Measurements from ENCODE around the gene RFX7. TPM values are rescaled to one million over a fixed set of nuclear protein-coding genes. Genes with fewer than 3 reads are reported as not detected.
A peak's percentile ranks its signal among the peaks of the same experiment; 100 is the strongest.
"Not testable (repeated sequence)": the region's sequence is repeated elsewhere in the genome, so short reads cannot be mapped to it uniquely, and the experiment has no call there.

RFX7 gene
- total RNA-seq, 1 experiment from 2014 or later, result 4.6 TPM

DNA sequence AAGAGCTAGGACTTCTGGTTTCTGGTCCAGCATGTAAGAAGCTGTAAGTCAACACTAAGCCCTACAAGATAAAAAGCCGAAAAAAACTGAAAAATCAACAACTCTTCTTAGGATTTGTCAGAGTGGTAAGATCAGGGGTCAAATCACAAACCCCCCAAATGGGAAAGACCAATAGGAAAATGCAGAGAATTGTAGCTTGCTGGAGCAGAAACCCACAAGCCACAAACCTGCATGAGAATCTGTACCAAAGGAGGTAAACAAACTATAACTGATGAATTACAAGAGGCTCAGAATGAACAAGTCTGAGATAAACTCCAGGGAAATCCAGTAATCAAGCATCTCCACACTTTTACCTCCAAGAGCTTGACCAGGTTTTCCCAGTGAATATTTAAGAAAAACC lies 36.0 kb downstream of the RFX7 start:
- DNase-seq (ENCODE audit: low read depth), result no peak

DNA sequence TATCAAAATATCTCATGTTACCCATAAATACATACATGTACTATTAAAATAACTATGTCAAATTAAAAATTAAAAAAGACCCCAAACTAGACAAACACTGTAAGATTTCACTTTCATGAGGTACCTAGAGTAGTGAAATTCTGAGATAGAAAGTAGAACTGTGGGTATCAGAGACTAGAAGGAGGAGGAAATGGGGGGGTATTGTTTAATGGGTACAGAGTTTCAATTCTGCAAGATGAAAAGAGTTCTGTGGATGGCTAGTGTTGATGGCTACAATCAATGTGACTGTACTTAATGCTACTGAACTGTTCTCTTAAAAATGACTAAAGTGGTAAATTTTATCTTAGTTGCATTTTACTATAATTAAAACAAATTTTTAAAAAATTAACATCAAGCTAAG lies 36.6 kb downstream of the RFX7 start:
- DNase-seq (ENCODE audit: low read depth), result no peak

DNA sequence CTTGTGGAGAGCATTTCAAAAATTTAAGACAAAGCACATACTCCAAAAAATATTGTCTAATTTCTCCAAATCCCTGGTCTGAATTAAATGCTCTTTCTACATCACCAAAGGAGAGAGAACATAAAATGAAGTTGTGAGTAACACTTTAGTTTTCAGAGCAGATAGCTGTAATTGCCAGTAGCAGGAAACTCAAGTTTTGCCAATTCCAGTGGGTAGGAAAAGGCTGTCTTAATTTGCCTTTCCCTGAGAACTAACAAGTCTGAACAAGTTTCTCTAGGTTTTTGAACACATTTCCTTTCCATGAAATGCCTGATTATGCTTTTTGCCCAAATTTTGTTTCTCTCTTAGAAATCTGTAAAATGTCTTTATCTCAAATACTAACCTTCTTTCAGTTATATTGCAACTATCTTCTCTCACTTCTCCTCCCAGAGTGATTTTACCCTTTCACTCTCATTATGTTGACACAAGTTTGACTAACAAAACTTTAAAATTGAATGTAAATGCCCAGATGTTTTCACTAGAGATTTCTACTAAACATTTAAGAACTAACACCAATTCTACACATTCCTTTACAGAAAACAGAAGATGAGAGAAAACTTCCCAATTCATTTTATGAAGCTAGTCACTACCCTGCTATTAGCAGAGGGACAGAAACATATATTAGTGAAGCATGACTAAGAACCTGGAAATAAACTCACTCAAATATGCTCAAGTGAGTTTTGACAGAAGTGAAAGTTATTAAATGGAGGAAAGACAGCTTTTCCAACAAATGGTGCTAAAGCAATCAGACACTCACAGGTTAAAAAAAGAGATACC lies 38.4 kb downstream of the RFX7 start:
- no peak for DNase-seq (ENCODE audit: low read depth)

DNA sequence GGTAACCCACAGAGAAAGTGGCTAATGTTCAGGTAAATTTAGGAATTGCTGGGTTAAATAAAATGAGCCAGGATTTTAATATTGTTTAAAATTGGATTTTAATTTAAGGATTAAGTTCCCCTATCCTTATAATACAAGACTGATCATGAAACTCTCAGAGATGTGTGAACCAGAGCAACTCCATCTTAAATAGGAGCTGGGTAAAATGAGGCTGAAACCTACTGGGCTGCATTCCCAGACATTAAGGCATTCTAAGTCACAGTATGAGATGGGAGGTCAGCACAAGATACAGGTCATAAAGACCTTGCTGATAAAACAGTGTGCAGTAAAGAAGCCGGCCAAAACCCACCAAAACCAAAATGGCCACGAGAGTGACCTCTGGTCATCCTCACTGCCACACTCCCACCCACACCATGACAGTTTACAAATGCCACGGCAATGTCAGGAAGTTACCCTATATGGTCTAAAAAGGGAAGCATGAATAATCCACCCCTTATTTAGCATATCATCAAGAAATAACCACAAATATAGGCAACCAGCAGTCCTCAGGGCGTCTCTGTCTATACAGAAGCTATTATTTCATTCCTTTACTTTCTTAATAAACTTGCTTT lies 40.3 kb downstream of the RFX7 start:
- DNase-seq (ENCODE audit: low read depth), result not testable (repeated sequence)

DNA sequence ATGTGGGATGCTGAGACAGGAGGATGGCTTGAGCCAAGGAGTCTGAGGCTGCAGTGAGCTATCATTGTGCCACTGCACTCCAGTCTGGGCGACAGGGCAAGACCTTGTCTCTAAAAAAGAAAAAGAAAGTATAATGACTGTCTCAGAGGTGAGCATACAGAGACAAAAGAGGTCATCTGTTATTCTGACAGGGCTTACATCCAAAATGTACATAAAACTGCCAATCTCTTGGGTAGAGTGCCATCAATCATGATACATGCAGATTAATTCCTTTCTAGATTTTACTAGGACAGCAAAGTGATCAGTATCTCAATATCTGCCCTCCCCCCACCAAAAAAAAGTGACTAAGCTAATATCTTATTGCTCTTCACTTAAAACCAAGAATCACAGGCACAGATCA lies 41.0 kb downstream of the RFX7 start:
- DNase-seq (ENCODE audit: low read depth), result no peak

DNA sequence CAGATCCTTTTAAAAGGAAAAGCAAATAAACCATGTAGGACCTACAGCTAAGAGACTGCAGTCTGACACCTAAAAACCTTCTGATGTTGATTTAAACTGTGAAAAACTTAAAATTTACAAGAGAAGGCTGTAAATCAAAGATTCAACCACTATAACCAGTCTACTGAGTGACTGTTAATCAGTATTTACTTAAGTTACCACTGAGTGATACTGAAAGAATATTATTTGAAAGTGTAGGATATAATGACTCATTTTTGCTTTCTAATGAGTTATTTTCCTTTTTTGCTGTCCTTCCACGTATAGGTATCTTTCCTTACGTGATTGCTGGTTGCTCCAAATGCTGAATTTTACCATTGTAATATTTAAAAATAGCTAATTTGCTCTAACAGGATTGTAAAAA lies 44.6 kb downstream of the RFX7 start:
- DNase-seq (ENCODE audit: low read depth), result no peak

DNA sequence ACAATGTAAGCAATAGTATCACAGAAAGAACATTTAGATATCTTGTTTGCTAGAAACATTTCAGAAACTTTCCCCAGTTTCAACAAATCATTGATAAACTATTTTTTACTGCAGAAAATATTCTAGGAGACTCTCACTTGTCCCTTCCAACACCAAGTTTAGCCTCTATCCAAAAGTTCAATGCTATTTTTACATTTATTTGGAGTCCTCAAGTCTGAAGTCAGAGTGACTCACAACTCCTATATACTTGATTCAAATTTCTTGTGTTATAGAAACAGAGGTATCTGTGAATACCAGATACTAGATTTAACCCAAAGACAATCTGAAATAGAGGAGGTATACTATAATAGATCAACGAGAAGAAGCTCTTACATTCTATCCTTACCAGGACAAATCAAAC lies 49.6 kb downstream of the RFX7 start:
- DNase-seq (ENCODE audit: low read depth), result no peak

DNA sequence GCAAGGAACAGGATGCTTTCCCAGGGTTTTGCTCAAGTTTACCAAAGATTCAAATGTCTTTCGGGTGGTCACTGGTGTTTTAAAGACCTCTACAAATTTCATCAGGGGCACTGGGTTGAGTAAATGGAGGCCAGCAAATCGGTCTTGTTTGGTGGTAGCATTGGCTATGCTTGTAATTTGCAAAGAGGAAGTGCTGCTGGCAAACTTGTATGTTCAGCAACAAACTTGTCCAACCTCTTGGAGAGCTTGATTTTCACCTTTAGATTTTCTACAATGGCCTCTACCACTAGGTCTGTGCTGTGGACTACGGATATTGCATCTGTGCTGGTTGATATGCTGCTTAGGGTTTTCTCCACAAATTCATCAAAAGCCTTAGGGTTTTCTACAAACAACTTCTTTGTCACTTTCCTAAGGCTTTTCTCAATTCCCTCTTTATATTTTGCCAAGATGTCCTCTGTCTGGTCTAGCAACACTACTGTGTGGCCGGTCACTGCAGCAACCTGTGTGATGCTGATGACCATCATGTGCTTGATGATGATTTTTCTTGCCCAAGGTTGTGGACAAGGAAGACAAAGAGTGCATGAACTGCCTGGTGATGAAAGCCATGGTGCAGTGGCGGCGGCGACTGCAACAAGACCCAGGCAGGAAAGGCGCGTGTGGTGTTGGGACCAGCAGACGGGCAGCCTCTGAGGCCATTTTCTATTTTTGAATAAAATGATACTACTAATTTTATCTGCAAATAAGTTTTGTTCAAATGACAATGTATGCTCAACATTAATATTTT lies 50.8 kb downstream of the RFX7 start:
- DNase-seq (ENCODE audit: low read depth), result no peak

DNA sequence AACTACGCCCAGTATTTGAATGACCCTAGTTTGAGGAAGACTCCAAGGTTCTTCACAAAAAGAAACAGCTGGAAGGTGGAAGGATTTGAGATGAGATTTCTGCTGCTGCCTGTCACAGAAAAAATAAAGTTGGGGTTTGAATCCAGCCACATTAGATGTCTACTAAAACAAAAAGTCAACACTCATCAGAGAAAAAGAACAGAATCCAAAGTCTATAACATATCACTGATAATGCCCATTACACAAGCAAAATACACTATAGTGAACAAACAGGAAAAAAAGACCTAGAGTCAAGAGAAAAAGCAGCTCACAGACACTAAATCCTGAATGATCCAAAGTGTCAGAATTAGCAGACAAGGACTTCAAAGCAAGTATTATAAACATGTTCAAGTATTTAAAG lies 56.0 kb downstream of the RFX7 start:
- no peak for DNase-seq (ENCODE audit: low read depth)

DNA sequence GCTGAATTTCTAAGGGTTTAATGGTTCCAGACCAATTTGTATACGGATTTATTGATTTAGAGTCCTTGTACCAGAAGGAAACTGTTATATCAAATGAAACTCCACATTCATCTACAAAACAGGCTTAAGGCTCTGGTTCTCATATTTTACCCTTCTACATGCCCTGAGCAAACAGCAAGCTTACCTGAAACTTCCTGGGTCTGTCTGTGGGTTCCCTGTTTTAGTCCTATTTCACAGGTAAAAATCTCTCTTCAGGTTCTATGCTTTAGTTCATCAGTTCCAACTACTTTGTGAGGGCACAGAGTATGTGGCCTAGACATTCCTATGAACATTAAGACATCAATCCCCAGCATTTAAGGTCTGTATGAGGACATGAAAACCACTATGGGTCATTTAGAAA lies 57.7 kb downstream of the RFX7 start:
- DNase-seq (ENCODE audit: low read depth), result no peak

DNA sequence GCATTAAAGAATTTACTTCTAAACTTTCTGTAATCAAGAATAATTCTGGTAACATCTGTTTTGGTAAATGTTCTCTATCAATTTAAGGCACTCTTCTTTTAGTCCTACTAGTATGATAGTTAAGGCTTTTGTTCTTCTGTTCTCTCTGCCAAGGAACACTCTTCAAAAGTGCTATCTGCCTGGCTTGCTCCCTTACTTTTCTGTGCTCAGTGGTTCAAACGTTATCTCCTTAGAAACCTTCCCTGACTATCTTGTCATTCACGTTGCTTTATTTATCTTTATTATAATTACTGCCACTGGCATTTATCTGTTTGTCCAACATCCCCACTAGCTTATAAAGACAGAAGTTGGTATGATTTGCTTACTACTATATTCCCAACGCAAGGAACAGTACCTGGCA lies 59.2 kb downstream of the RFX7 start:
- no peak for DNase-seq (ENCODE audit: low read depth)

DNA sequence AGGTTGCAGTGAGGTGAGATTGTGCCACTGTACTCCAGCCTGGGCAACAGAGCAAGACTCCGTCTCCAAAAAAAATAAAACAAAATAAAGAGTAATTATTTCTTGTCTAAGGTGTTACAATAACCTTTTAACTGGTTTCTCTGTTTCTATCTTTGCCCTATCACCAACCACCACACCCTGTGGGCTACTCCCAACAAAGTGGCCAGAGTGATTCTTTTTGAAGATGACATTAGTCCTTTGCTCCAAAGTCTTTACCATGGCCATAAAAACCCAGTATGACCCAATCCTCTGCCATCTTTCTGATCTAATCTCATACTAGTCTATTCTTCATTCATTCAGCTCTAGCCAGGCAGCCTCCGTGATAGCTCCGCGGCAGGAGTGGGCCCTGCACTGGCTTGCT lies 62.8 kb downstream of the RFX7 start:
- no peak for DNase-seq (ENCODE audit: low read depth)

DNA sequence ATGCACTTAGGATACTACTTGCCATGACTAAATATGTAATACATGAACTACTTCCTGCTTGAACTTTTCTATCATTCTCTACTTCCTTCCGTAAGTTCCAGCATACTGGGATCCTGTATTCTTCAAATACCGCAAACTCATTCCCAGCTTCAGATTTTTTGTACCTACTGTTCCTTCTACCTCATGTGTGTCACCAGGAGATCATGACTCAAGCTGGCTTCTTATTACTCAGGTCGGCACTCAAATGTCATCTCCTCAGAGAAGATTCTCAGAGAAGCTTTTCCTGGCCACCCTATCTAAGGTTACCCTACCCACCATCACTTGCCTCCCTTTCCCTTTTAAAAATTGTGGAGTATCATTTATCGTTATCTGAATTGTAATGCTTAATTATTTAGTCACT lies 66.7 kb downstream of the RFX7 start:
- DNase-seq (ENCODE audit: low read depth), result peak; percentile 61

DNA sequence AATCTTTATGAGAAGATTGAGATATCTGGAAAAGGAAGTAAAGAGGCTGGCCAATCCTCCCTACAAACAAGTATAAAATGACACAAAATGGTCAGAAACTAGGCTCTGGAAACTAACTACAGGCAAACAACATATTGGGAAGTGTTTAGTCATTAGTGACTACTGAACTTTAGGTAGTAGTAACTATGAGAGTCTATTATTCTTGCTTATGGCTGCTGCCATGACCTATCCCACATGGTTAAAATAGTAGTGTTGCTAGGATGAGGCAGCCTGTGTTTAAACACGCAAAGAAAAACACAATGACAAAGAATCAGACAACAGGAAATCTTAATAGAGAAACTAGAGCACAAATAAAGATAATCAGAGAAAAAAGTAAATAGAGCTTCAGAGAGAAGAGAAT lies 67.9 kb downstream of the RFX7 start:
- DNase-seq (ENCODE audit: low read depth), result no peak

DNA sequence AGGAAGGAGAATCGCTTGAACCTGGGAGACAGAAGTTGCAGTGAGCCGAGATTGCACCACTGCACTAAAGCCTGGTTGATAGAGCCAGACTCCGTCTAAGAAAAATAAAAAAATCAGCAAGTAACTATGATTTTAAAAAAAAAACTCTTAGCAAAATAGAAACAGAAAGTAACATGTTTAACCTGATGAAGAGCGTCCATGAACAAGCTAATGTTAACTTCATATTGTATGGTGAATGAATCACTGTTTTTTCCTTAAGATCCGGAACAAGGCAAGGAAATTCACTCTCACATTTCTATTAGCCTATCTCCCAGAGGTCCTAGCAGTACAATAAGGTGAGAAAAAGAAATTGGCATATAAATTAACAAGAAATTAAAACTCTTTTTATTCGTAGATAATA lies 69.0 kb downstream of the RFX7 start:
- DNase-seq (ENCODE audit: low read depth), result no peak

DNA sequence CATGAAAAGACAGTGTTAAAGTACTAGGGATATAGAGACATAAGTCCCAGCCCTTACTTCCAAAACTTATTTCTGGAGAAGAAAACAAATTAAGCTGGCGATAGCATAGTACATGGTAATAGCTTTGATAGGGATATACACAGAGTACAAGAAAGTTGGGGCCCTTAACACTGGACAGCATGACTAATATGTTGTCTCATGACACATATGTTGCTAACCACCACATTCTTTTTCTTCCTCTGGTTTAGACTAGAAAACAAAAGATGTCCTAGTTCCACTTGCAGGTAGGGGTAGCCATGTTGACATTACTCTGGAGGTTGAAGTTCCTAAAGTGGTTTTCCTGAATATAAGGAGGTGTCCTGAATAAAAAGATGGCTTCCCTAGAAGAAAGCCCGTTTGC lies 75.3 kb downstream of the RFX7 start:
- DNase-seq (ENCODE audit: low read depth), result peak; percentile 52

DNA sequence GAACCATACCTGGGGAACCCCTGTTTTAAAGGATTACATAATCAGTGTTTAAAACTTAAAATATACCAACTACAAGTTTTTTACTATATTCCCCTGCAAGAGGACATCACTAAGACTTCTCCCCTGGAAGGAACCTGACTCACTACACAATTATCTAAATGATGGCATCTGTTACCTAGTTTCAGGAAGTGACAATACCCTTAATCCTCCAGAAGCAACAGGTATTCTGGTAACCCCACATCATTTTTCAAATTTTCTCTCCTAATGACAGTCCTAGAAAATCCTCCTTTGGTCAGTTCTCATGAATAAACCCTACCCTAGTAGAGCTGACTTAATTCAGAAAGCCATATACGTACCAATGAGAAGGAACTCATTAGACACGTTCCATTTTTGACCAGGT lies 78.4 kb downstream of the RFX7 start:
- peak; percentile 10 for DNase-seq (ENCODE audit: low read depth)

DNA sequence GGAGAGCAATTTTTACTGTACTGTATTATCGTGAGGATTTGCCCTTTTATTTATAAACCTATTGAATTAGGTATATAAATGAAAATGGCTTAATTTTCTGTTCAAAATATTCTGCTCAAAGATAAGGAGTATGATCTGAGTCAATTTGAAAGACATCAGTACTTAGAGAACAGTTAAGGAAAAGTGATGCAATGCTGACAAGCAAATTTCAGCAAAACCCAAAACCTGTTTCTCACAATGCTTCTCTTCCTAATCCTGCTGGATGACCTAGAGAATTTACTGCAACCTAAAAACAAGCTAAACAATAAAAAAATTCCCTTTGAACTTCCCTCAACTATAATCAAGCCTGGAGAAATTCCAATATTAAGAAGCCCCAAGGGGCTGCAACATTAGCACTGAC lies 82.7 kb downstream of the RFX7 start:
- no peak for DNase-seq (ENCODE audit: low read depth)

DNA sequence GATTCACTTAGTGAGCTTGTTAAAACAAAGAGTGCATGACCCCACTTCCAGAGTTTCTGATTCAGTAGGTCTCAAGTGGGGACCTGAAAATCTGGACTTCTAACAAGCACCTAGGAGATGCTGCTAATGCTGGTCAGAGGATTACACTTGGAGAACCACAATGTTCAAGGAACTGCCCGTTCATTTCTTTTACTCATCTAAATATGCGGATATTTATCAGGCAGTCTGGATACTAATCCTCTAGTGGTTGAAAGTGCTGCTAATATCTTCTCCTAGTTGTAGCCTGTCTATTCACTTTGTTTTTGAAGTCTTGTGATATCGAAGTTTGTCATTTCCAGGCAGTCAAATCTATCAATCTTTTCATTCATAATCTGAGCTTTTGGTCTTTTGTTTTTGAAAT lies 86.8 kb downstream of the RFX7 start:
- DNase-seq (ENCODE audit: low read depth), result no peak

DNA sequence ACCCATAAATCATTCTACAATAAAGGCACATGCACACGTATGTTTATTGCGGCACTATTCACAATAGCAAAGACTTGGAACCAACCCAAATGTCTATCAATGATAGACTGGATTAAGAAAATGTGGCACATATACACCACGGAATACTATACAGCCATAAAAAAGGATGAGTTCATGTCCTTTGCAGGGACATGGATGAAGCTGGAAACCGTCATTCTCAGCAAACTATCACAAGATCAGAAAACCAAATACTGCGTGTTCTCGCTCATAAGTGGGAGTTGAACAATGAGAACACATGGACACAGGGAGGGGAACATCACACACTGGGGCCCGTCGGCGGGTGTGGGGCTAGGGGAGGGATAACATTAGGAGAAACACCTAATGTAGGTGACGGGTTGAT lies 88.4 kb downstream of the RFX7 start:
- DNase-seq (ENCODE audit: low read depth), result not testable (repeated sequence)

DNA sequence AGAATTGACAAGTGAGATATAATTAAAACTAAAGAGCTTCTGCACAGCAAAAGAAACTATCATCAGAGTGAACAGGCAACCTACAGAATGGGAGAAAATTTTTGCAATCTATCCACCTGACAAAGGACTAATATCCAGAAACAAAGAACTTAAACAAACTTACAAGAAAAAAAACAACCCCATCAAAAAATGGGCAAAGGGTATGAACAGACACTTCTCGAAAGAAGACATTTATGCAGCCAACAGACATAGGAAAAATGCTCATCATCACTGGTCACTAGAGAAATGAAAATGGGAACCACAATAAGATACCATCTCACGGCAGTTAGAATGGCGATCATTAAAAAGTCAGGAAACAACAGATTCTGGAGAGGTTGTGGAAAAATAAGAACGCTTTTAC lies 88.9 kb downstream of the RFX7 start:
- not testable (repeated sequence) for DNase-seq (ENCODE audit: low read depth)

DNA sequence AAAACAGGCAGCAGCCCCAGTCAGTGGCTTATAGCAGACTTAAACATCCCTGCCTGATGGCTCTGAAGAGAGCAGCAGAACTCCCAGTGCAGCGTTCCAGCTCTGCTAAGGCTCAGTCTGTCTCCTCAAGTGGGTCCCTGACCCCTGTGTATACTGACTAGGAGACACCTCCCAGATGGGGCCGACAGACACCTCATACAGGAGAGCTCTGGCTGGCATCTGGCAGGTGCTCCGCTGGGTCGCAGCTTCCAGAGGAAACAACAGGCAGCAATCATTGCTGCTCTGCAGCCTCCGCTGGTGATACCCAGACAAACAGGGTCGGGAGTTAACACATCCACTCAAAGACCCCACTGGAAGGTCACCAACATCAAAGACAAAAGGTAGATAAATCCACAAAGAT lies 93.5 kb downstream of the RFX7 start:
- DNase-seq (ENCODE audit: low read depth), result no peak

DNA sequence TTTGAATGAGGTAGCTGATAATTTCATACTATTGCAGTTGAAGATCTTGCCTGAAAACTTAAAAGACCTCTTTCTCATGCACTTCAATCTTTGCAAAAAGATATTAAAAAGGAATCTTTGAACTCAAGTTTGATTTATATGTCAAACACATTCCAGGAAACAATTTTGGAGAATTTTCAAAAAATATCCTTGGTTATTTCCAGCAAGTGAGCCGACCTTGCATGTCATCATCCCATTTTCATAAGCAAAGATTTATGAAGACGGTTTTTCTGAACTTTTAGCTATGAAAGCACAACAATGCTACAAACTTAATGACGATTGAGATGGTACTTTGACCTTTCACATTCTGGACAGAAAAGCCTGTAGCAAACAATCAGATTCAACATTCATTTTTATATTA lies 95.6 kb downstream of the RFX7 start:
- DNase-seq (ENCODE audit: low read depth), result no peak

All from HT1080 (cell line).